GM23338 (cell line): Measurements from ENCODE around the gene CERS5.

Experiments used
- CREB1 ChIP-seq: fragments of 250-450 bp; sonication (Bioruptor Pico); IDR thresholded peaks from 2 replicates; pipeline ENCODE4 v1.5.0; 2020; ENCODE audit warnings: low read depth, mild to moderate bottlenecking, moderate library complexity
- CTCF ChIP-seq, 2 experiments: fragments of 200-600 bp in 1 of 2; sonication (generic) in 1 of 2; conservative IDR thresholded peaks; 2 replicates each; pipeline versions ENCODE4 v1.5.1 to v1.6.1; 2016 to 2017; ENCODE audit warnings: antibody characterized with exemption in 2 of 2, low read depth in 2 of 2, mild to moderate bottlenecking in 2 of 2, moderate library complexity in 1 of 2
- ETS1 ChIP-seq: IDR thresholded peaks from 2 replicates; pipeline ENCODE4 v1.6.1; 2016; ENCODE audit warnings: antibody characterized with exemption
- EZH2 ChIP-seq: fragments of 200-600 bp; sonication (generic); IDR thresholded peaks from one replicate; pipeline ENCODE4 v1.8.0; 2017; ENCODE audit warnings: antibody characterized with exemption, mild to moderate bottlenecking, low read depth; ENCODE audit not compliant: unreplicated experiment
- EZH2phosphoT487 ChIP-seq: fragments of 200-600 bp; sonication (generic); IDR thresholded peaks from one replicate; pipeline ENCODE4 v1.8.1; 2018; ENCODE audit warnings: antibody characterized with exemption; ENCODE audit not compliant: unreplicated experiment
- JUNB ChIP-seq: IDR thresholded peaks from one replicate; pipeline ENCODE4 v1.6.1; 2016; ENCODE audit warnings: antibody characterized with exemption; ENCODE audit not compliant: unreplicated experiment
- NANOG ChIP-seq: IDR thresholded peaks from 2 replicates; pipeline ENCODE4 v1.6.1; 2016; ENCODE audit warnings: antibody characterized with exemption, borderline replicate concordance
- POLR2AphosphoS5 ChIP-seq: IDR thresholded peaks from 2 replicates; pipeline ENCODE4 v1.6.1; 2016; ENCODE audit warnings: antibody characterized with exemption, low read depth
- REST ChIP-seq: IDR thresholded peaks from one replicate; pipeline ENCODE4 v1.6.1; 2018; ENCODE audit warnings: antibody characterized with exemption; ENCODE audit not compliant: unreplicated experiment
- STAT1 ChIP-seq: IDR thresholded peaks from one replicate; pipeline ENCODE4 v1.6.1; 2016; ENCODE audit warnings: antibody characterized with exemption; ENCODE audit not compliant: unreplicated experiment
- ZNF114 ChIP-seq: fragments of 250-450 bp; sonication (Bioruptor Pico); IDR thresholded peaks from 2 replicates; pipeline ENCODE4 v1.5.0; 2020; ENCODE audit warnings: mild to moderate bottlenecking, moderate library complexity
- ZNF331 ChIP-seq: fragments of 250-450 bp; sonication (Bioruptor Pico); IDR thresholded peaks from 2 replicates; pipeline ENCODE4 v1.5.0; 2020; ENCODE audit warnings: low read depth, mild to moderate bottlenecking, moderate library complexity

- TF ChIP-seq CREB1 (CRISPR knock-in tag), result no peak
- no peak for TF ChIP-seq CTCF (conservative IDR thresholded peaks at IDR 0.05; ENCODE audit: low read depth in 2 of 2)
- no peak for TF ChIP-seq POLR2AphosphoS5
- no peak for TF ChIP-seq EZH2
- TF ChIP-seq NANOG, result no peak
- no peak for TF ChIP-seq REST
- TF ChIP-seq EZH2phosphoT487, result no peak
- no peak for TF ChIP-seq ETS1
- no peak for TF ChIP-seq ZNF114 (CRISPR knock-in tag)
- TF ChIP-seq ZNF331 (CRISPR knock-in tag), result no peak
- TF ChIP-seq JUNB, result no peak
- TF ChIP-seq STAT1, result no peak
These were observed 46.2 kb downstream of the CERS5 start for GRCh38 chr12:50120953-50121352.
